Umbilical cord (tissue), 2 donors: ENCODE results near the gene ETV2. TPM values are rescaled to one million over a fixed set of nuclear protein-coding genes. Genes with fewer than 3 reads are reported as not detected.
"Not testable (repeated sequence)": the region's sequence is repeated elsewhere in the genome, so short reads cannot be mapped to it uniquely, and the experiment has no call there.

ENCODE experiments used
- DNase-seq: peaks from one replicate; pipeline ENCODE4 v3.0.0-alpha.2; 2015; ENCODE audit warnings: low spot score
- total RNA-seq: library from RNA; depleted of rRNA; stranded (reverse); fragments of >200 nt; gene quantifications from one replicate; pipeline ENCODE4 v1.2.3, GENCODE V29; 2014; ENCODE audit warnings: low replicate concordance; ENCODE audit not compliant: insufficient read depth

Gene ETV2
- total RNA-seq, 1 donor from 2014 or later = not detected

DNA sequence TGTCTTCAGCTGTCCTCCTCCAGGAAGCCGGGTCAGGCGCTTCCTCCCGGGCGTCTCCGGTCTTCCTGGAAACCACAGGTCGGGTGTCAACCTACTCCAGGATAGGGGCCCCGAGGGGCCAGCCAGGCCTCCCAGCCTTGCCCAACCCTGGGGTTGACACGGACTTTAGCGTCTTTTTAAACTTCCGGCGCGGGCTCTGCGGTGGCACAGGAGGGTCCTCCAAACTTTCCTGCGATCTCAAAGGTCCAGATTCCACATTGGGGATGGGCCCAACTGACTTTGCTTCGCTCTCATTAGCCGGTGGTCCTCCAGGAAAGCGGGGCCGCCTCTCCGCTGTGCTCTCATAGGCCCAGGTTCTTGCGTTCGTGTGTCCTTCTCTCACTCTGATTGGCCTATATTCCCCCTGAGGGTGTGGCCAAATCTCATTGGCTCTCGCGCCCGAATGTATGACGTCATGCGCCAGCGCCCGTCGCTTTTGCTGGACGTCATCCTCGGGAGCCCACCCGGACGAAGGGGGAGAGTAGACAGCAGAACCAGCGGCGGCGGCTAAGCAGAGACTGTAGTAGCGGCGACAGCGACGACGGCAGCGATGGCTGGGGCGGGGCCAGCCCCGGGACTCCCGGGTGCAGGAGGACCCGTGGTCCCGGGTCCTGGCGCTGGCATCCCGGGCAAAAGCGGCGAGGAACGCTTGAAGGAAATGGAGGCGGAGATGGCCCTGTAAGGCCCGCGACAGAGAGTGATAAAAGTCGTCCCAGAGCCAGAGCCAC is 12.8 kb upstream of the ETV2 start, which contains the start of gene RBM42:
Gene RBM42 (plus strand): TSS at position 472 of the 767 bp plus-strand sequence. CDS start 118 bp downstream, at position 590.
- peak; percentile 99 for DNase-seq

DNA sequence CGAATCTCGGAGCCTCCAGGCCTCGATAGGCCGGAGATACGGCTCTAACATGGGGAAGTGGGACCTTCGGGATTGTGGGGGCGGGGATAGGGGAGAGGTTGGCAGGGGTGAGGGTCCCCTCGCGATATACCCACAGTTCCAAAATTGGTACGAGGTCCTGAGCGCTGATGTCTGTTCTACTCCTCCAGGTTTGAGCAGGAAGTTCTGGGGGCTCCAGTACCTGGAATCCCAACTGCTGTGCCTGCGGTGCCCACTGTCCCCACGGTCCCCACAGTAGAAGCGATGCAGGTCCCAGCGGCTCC is 12.3 kb upstream of the ETV2 start:
- DNase-seq = no peak

DNA sequence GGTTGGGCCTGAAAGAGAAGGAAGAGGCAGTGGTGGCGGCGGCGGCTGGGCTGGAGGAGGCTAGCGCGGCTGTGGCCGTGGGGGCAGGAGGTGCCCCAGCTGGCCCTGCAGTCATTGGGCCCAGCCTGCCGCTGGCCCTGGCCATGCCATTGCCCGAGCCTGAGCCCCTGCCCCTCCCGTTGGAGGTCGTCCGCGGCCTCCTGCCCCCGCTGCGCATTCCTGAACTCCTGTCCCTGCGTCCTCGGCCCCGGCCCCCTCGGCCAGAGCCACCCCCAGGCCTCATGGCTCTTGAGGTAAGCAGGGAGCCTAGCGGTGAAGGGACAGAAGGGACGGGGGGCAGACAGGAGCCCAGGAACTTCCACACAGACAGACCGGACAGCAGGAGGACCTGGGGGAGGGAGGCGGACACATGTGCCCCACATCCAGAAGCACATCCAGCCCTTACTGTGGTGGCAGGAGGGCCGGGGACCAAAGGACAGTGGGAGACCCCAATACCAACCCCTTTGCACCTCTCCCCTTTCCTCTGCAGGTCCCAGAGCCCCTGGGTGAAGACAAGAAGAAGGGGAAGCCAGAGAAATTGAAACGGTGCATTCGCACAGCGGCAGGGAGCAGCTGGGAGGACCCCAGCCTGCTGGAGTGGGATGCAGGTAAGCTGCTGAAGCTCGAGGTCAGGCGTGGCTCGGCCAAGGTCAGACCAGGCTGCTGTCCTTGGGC is 7.7 kb upstream of the ETV2 start:
- DNase-seq = no peak

DNA sequence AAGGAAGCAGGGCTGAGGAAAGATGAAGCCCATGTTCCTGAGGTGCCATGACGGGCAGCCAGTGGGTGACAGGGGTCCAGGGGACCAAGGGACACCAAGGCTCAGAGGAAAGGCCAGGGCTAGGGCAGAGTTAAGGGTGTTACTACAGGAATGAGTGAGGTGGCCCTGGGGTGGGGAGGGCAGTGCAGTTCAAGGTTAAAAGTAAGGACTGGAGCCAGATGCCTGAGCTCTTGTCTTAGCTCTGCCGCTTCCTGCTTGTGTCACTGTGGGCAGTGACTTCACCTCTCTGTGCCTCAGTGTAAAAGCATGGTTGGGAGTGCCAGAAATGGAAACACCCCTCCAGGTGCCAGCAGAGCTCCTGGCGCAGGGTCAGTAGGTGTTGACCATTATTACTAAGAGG is 4.9 kb upstream of the ETV2 start:
- DNase-seq = no peak

DNA sequence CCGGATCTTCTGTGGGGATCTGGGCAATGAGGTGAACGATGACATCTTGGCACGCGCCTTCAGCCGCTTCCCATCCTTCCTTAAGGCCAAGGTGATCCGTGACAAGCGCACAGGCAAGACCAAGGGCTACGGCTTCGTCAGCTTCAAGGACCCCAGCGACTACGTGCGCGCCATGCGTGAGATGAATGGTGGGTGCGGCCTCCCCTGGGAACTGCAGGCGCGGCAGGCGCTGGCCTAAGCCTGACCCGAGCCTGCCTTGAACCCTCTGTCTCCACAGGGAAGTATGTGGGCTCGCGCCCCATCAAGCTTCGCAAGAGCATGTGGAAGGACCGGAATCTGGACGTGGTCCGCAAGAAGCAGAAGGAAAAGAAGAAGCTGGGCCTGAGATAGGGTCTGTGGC is 4.4 kb upstream of the ETV2 start:
- no peak for DNase-seq

DNA sequence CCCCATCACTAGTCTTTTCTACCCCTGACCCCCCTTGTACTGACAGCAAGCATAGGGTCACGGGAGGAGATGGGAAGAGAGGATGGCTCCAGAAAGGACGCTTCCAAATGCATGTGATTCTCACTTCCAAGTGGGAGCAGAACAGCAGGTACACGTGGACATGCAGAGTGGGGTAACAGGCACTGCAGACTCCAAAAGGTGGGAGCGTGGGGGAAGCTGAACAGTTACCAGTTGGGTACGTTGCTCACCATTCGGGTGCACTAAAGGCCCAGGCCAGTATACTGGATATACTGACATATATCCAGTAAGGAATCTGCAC is 2.3 kb upstream of the ETV2 start:
- no peak for DNase-seq

DNA sequence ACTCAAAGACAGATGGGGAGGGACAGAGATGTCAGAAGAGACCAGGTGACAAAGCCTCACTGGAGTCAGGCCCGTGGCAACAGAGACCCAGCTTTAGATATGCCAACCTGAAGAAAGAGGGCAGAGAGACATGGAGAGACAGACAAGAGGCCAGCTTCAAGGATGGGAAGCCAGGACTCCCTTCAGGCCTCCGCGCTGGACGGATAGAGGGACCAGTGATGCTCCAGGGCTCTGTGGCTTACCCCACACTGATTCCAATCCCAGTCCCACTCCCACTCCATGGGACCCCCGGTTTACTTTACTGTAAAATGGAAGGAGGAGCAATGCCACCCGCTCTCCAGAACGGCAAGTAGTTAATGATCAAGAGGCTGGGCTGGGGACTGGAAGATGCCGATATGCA is 1.7 kb upstream of the ETV2 start:
- no peak for DNase-seq

DNA sequence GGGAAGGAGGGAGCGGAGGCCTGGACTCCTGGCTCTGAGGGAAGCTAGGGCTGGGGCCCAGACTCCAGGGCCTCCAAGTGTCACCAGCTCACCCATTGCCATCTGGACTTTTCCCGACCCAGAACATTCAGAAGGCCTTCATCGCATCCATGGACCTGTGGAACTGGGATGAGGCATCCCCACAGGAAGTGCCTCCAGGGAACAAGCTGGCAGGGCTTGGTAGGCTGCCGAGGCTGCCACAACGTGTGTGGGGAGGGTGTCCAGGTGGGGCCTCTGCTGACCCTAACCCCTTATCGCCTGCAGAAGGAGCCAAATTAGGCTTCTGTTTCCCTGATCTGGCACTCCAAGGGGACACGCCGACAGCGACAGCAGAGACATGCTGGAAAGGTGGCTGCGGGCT is 767 bp downstream of the ETV2 start:
- DNase-seq = no peak

DNA sequence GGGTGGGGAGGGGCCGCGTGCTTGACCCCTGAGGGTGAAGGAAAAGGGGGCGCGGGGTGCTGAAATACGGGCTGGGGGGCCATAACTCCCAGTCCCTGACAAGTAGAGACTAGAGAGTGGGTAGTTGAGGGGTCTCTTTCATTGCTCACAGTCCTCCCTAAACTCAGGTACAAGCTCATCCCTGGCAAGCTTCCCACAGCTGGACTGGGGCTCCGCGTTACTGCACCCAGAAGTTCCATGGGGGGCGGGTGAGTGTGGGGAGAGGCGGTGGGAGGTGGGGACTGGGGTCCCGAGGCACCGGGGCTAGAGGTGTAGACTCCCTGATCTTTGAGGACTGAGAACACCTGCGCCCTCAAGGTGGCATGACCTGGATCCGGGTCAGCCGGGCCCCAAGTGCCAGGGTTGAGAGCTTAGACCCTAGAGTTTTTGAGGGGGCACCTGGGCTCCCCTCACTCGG is 1.3 kb downstream of the ETV2 start:
- DNase-seq = no peak

DNA sequence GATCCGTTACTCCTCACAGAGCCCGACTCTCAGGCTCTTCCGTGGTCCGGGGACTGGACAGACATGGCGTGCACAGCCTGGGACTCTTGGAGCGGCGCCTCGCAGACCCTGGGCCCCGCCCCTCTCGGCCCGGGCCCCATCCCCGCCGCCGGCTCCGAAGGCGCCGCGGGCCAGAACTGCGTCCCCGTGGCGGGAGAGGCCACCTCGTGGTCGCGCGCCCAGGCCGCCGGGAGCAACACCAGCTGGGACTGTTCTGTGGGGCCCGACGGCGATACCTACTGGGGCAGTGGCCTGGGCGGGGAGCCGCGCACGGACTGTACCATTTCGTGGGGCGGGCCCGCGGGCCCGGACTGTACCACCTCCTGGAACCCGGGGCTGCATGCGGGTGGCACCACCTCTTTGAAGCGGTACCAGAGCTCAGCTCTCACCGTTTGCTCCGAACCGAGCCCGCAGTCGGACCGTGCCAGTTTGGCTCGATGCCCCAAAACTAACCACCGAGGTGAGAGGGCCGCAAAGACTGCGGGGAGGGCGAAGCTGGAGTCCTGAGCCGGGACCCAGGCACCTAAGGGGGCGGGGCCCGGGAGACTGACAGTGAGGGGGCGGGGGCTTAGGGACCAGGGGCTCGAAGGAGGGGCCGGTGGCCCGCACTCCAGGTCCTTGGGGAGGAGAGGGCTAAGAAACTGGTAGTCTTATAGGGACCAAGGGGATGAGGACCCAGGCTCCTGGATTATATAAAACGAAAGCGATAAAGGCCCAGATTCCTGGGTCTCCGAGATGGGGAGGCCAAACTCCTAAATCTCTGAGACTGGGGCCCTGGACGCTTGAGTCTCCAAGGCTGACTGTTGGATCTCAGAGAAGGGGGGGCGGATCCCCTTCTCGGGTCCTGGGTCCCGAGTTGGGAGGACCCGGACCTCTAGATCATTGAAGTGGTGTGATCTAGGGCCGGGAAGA is 2.0 kb downstream of the ETV2 start:
- peak; percentile 92 for DNase-seq

DNA sequence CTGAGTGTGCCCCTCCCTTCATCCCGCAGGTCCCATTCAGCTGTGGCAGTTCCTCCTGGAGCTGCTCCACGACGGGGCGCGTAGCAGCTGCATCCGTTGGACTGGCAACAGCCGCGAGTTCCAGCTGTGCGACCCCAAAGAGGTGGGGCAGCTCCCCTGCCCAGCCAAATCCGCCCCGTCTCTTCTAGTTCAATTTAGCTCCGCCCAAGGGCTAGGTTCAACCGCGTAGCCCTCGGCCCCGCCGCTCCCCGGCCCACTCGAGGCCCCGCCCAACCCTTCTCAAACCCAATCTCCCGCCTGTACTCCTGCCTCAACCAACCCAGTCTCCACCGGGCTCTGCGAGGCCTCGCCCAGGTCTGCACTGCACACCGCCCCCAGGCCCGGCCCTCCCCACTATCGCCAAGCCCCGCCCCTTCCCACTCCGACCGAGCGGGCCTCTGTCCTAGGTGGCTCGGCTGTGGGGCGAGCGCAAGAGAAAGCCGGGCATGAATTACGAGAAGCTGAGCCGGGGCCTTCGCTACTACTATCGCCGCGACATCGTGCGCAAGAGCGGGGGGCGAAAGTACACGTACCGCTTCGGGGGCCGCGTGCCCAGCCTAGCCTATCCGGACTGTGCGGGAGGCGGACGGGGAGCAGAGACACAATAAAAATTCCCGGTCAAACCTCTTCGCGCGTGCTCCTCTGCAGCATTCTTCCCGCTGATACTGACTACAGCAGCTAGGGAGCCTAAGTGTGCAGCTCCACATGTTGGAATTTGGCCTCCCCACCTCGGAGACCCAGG is 2.9 kb downstream of the ETV2 start:
- DNase-seq = peak; percentile 98

DNA sequence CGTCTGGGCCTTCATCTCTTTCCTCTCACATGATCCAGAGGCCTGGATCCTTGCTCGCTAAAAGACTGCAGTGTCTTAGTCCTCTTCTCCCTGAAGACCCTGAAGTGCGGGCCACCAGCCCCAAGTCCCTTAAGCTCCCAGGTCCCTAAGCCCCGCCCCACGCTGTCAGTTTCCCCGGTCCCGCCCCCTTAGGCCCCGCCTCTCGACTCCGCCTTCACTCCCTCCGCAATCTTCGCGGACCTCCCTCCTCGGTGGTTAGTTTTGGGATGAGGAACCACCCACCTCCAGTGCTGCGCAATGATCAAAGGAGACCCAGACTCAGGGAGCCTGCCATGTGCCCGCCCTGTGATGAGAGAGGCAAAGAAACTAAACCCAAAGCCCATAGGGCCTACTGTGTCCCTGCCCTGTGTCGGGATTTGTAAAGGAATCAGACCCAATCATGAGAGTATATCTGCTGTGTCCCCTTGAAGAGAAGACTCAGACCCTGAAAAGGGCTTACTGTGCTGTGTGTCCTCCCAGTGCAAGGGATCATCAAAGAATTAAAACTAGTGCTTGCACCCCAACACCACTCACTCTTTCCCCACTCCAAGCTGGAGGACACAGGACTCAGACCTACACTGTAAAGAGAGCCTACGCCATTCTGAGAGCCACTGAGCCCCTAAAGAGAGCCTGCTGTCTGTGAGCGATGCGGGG is 3.6 kb downstream of the ETV2 start:
- peak; percentile 75 for DNase-seq

DNA sequence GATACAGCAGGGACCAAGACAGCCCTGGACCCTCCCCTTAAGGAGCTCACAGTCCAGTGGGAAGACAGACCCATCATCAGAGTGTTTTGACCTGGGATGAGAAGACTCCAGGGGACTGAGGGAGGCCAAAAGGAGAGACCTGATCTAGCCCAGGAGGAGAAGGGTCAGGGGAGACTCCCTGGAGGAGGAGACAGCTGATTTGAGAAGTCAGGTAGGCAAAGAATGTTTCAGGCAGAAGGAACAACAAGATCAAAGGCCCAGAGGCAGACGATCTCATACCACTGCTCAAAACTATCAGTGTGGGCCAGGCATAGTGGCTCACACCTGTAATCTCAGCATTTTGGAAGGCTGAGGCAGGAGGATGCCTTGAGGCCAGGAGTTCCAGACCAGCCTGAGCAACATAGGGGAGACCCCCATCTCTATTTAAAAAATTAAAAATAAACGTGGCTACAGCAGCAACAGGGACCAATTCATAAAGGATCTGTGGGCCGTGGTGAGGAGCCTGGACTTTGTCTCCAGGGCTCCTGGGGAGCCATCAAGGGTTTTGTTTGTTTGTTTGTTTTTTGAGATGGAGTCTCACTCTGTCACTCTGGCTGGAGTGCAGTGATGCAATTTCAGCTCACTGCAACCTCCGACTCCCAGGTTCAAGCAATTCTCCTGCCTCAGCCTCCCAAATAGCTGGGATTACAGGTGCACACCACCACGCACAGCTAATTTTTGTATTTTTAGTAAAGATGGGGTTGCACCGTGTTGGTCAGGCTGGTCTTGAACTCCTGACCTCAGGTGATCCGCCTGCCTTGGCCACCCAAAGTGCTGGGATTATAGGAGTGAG is 4.4 kb downstream of the ETV2 start:
- no peak for DNase-seq

DNA sequence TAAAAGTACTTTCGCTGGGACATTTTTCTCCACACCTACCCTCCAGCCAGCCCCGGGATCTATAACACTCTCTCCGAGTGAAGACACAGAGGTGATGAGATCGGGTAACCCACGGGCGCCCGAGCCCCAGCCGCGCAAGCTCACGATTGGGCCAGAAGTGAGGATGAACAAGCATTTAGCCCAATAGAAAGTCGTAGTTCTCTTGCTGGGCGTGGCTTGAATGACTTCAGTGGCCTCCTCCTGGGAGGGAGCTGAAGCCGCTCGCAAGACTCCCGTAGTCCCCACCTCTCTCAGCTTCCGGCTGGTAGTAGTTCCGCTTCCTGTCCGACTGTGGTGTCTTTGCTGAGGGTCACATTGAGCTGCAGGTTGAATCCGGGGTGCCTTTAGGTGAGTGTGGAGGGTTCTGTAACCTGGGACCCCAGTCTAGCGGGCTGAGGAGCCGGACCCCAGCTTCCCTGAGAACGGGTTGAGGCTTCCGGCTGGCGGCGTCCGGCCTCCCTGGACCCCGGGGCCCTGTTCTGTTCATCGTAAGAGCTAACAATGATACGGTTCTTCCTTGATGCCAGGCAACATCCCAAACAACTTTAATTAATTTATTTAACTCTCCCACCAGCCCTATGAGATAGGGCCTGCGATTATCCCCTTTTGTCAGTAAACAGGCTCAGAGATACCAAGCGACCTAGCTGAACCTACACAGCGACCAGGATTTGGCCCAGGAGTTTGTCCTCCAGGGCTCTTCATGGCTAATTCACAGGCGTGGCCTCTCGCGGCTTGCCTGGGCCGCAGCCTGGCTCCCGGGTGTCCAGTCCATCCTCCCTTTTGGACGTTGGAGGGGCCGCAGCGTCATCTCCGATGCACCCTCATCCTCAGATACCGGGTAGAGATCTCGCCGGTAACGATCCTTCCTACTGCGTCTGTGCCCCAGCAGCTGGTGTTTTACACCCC is 6.7 kb downstream of the ETV2 start, which contains the start of gene COX6B1:
Gene COX6B1 (plus strand): TSS at position 307 of the 945 bp plus-strand sequence. CDS start 2,921 bp downstream, outside the sequence.
- peak; percentile 99 for DNase-seq

DNA sequence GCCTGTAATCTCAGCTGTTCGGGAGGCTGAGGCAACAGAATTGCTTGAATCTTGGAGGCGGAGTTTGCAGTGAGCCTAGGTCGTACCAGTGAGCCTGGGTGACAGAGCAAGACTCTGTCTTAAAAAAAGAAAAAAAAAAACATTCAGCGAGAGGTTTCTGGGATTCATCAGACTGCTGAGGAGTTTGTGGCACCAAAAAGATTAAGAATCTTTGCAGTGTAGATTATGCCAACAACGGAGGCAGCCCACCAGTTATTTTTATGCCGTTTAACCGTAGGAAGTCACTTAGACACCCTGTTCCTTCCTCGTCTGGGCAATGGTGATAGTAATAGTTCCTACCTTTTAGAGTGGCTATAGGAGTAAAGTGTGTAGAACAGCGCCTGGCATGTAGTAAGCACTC is 9.0 kb downstream of the ETV2 start:
- no peak for DNase-seq

DNA sequence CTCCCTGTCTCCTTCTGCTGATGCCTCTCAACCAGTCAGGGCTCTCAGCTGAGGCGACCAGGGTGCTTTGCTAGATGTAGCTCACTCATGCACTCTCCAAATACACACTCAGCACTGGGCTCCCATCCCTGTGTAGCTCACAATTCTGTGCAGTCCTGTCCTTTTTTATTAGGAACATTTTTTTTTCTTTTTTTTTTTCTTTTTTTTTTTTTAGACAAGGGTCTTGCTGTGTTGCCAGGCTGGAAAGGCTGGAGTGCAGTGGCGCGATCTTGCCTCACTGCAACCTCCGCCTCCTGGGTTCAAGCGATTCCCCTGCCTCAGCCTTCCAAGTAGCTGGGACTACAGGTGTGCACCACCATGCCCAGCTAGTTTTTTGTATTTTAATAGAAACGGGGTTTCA is 13.3 kb downstream of the ETV2 start:
- not testable (repeated sequence) for DNase-seq

DNA sequence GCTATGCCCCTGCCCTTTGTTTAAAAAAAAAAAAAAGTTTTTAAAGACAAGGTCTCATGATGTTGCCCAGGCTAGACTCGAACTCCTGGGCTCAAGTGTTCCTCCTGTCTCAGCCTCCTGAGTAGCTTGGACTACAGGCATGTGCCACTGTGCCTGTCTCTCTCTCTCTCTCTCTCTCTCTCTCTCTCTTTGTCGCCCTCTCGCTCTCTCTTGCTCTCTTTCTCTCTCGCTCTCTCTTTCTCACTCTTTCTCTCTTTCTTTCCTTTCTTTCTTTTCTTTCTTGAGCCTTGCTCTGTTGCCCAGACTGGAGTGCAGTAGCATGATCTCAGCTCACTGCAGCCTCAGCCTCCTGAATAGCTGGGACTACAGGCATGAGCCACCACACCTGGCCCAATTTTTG is 14.1 kb downstream of the ETV2 start:
- no peak for DNase-seq

DNA sequence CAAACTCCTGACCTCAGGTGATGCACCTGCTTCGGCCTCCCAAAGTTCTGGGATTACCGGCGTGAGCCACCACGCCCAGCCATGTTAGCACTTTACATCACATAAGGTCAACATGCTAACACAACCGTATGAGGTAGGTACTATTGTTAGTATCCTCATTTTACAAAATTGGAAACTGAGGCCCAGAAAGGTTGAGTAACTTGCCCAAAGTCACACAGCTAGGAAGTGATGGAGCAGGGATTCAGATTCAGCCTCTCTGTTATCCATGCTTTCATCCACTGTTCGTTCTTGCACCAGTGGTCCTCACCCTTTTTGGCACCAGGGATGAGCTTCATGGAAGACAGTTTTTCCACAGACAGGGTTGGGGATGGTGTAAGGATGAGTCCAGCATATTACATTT is 15.2 kb downstream of the ETV2 start:
- DNase-seq = no peak
